HG03097 (cell line): ENCODE results near the gene TTL.
"Not testable (repeated sequence)": the region's sequence is repeated elsewhere in the genome, so short reads cannot be mapped to it uniquely, and the experiment has no call there.

Experiments used
- ATAC-seq: cut with Tn5 transposase; IDR thresholded peaks from one replicate; pipeline ENCODE4 v1.9.1; 2021; ENCODE audit not compliant: unreplicated experiment, low FRiP score

The TTL gene

GRCh38 chr2:112519506-112519905 is 37.5 kb downstream of the TTL start:
- ATAC-seq: no peak

GRCh38 chr2:112520234-112520783 is 38.4 kb downstream of the TTL start:
- ATAC-seq: no peak

- no peak for ATAC-seq
Observed at GRCh38 chr2:112523291-112523777, 41.4 kb downstream of the TTL start.

- not testable (repeated sequence) for ATAC-seq
Observed at GRCh38 chr2:112524276-112524675, 42.3 kb downstream of the TTL start.

- no peak for ATAC-seq
Observed at GRCh38 chr2:112528541-112528940, 46.6 kb downstream of the TTL start.

GRCh38 chr2:112529757-112530156 is 47.8 kb downstream of the TTL start:
- ATAC-seq: no peak

- ATAC-seq: no peak
Observed at GRCh38 chr2:112530728-112531127, 48.8 kb downstream of the TTL start.

GRCh38 chr2:112534826-112535225 is 52.9 kb downstream of the TTL start:
- no peak for ATAC-seq

- not testable (repeated sequence) for ATAC-seq
Observed at GRCh38 chr2:112536665-112537064, 54.7 kb downstream of the TTL start.

GRCh38 chr2:112539306-112539705 is 57.4 kb downstream of the TTL start:
- ATAC-seq: no peak

- no peak for ATAC-seq
Observed at GRCh38 chr2:112540906-112541305, 59.0 kb downstream of the TTL start.

GRCh38 chr2:112541315-112542122 is 59.6 kb downstream of the TTL start:
- ATAC-seq: peak; percentile 44

GRCh38 chr2:112542123-112542983 is 60.4 kb downstream of the TTL start, which contains the start of gene POLR1B:
POLR1B (plus strand) TSS chr2:112542465; CDS start chr2:112542495, 30 bp downstream.
- peak; percentile 75 for ATAC-seq

- no peak for ATAC-seq
Observed at GRCh38 chr2:112542984-112543661, 61.2 kb downstream of the TTL start.

GRCh38 chr2:112547333-112547732 is 65.4 kb downstream of the TTL start:
- no peak for ATAC-seq

- ATAC-seq: no peak
Observed at GRCh38 chr2:112548980-112549379, 67.0 kb downstream of the TTL start.

GRCh38 chr2:112566104-112566503 is 84.1 kb downstream of the TTL start:
- peak; percentile 61 for ATAC-seq

GRCh38 chr2:112566508-112566907 is 84.6 kb downstream of the TTL start:
- peak; percentile 13 for ATAC-seq

GRCh38 chr2:112572005-112572404 is 90.0 kb downstream of the TTL start:
- ATAC-seq: no peak

GRCh38 chr2:112577756-112578155 is 95.8 kb downstream of the TTL start:
- ATAC-seq: no peak
